Stomach (tissue), 9 donors: ENCODE data around the gene TUBB2B. TPM values are rescaled to one million over a fixed set of nuclear protein-coding genes. Genes with fewer than 3 reads are reported as not detected.

ENCODE experiments used
- DNase-seq, 2 donors: peaks; one replicate each; pipeline versions ENCODE4 v3.0.0 to v3.0.0-alpha.2; 2013 to 2019
- H3K27ac ChIP-seq, 5 donors: fragments of 200-600 bp in 4 of 5; sonication (generic) in 4 of 5; one replicate each; pipeline ENCODE4 v1.5.1; 2013 to 2019; ENCODE audit warnings: mild to moderate bottlenecking in 1 of 5, moderate library complexity in 1 of 5
- H3K27me3 ChIP-seq, 3 donors: fragments of 200-600 bp; sonication (generic); one replicate each; pipeline ENCODE4 v1.5.1; 2017 to 2019; ENCODE audit warnings: mixed run types in 1 of 3
- H3K36me3 ChIP-seq, 4 donors: fragments of 200-600 bp; sonication (generic); 1 replicate in 3 of 4; 2 replicates in 1 of 4; pipeline ENCODE4 v1.5.1; 2016 to 2019
- H3K4me1 ChIP-seq, 4 donors: fragments of 200-600 bp; sonication (generic); one replicate each; pipeline ENCODE4 v1.5.1; 2016 to 2019
- H3K4me3 ChIP-seq, 4 donors: fragments of 200-600 bp; sonication (generic) in 3 of 4; one replicate each; pipeline ENCODE4 v1.5.1; 2016 to 2019; ENCODE audit warnings: mild to moderate bottlenecking in 1 of 4
- H3K9me3 ChIP-seq, 4 donors: fragments of 200-600 bp; sonication (generic); one replicate each; pipeline ENCODE4 v1.5.1; 2016 to 2019
- EP300 ChIP-seq: sonication (generic); formaldehyde crosslinking; IDR thresholded peaks from one replicate; pipeline ENCODE4 v1.6.1; 2017; ENCODE audit warnings: antibody characterized with exemption
- POLR2A ChIP-seq, 4 donors: fragments of 450-650 bp; IDR thresholded peaks; one replicate each; pipeline ENCODE4 v1.6.1; 2016; ENCODE audit warnings: antibody characterized with exemption in 4 of 4, control low read depth in 2 of 4, mild to moderate bottlenecking in 1 of 4, moderate library complexity in 1 of 4
- POLR2AphosphoS5 ChIP-seq, 3 donors: sonication (generic); formaldehyde crosslinking; IDR thresholded peaks; one replicate each; pipeline ENCODE4 v1.6.1; 2016; ENCODE audit warnings: antibody characterized with exemption in 3 of 3
- WGBS, 5 donors: extraction: QIAGEN DNeasy Blood & Tissue Kit in 3 of 5; methylation state at CpG; one replicate each; pipeline versions ENCODE4 v1.1.5 to v1.1.7; 2013 to 2018; 5-methylcytosine and 5-hydroxymethylcytosine counted together
- intact Hi-C: fragments of 100-400 bp; cut with DNase I; formaldehyde crosslinking; loops from one replicate; pipeline ENCODE4 v1.15.1; 2023; ENCODE audit warnings: low total_unique reads
- polyA plus RNA-seq, 3 donors: library from polyadenylated mRNA; stranded (reverse); fragments of 200-250 nt; gene quantifications; one replicate each; pipeline ENCODE4 v1.2.3, GENCODE V29; 2013
- total RNA-seq, 5 donors: library from RNA; depleted of rRNA; stranded (reverse); fragments of >200 nt; gene quantifications; one replicate each; pipeline versions ENCODE4 v1.1.0 to v1.2.3, GENCODE V29; 2014 to 2016
- TF ChIP-seq, protein P1 (sequence below), 7 experiments: fragments of 450-650 bp in 4 of 7; fragments of 200-600 bp in 3 of 7; sonication (generic) in 3 of 7; IDR thresholded peaks; one replicate each; pipeline ENCODE4 v1.5.1; 2016 to 2019; ENCODE audit warnings: antibody characterized with exemption in 7 of 7, control low read depth in 2 of 7, mild to moderate bottlenecking in 1 of 7
- donor health status: healthy with polysubstance abuse.
- donor health status: Bipolar disorder and iron deficiency.
- donor health status: healthy.

The TUBB2B gene
- total and polyA plus RNA-seq, 8 donors = 1.4 to 31.4 (median 4.4) TPM; not detected in 2

- H3K4me1 ChIP-seq = peaks cover 0 to 11% (median 4%) of the 10 kb centered on the region in 4 donors
- intact Hi-C loops = no loop called here
- H3K9me3 ChIP-seq = no peaks in the 10 kb centered on the region
- no peak for DNase-seq
- no peak for TF ChIP-seq POLR2AphosphoS5 (IDR thresholded peaks at IDR 0.05)
- no peak for TF ChIP-seq POLR2A (IDR thresholded peaks at IDR 0.05)
- TF ChIP-seq, protein P1, sequence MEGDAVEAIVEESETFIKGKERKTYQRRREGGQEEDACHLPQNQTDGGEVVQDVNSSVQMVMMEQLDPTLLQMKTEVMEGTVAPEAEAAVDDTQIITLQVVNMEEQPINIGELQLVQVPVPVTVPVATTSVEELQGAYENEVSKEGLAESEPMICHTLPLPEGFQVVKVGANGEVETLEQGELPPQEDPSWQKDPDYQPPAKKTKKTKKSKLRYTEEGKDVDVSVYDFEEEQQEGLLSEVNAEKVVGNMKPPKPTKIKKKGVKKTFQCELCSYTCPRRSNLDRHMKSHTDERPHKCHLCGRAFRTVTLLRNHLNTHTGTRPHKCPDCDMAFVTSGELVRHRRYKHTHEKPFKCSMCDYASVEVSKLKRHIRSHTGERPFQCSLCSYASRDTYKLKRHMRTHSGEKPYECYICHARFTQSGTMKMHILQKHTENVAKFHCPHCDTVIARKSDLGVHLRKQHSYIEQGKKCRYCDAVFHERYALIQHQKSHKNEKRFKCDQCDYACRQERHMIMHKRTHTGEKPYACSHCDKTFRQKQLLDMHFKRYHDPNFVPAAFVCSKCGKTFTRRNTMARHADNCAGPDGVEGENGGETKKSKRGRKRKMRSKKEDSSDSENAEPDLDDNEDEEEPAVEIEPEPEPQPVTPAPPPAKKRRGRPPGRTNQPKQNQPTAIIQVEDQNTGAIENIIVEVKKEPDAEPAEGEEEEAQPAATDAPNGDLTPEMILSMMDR (IDR thresholded peaks at IDR 0.05) = no peak
- no peak for TF ChIP-seq EP300
- H3K36me3 ChIP-seq = no peaks in the 10 kb centered on the region
- H3K27me3 ChIP-seq = peaks cover 0 to 9% (median 0%) of the 10 kb centered on the region in 3 donors
- H3K27ac ChIP-seq = no peak overlapping the region
- WGBS, 5 donors = 72 to 89% (median 83%) methylated on average over 4 of the region's 4 CpGs
- no peak overlapping the region for H3K4me3 ChIP-seq
Measured at GRCh38 chr6:3205913-3206312, 21.5 kb downstream of the TUBB2B start.

GRCh38 chr6:3204921-3205320, 22.5 kb downstream of the TUBB2B start:
- H3K27ac ChIP-seq = no peak overlapping the region
- intact Hi-C loops = no loop called here
- no peak for DNase-seq
- no peaks in the 10 kb centered on the region for H3K36me3 ChIP-seq
- H3K4me1 ChIP-seq = peaks cover 0 to 11% (median 4%) of the 10 kb centered on the region in 4 donors
- TF ChIP-seq, protein P1 (IDR thresholded peaks at IDR 0.05) = no peak
- TF ChIP-seq POLR2AphosphoS5 (IDR thresholded peaks at IDR 0.05) = no peak
- no peak for TF ChIP-seq EP300
- TF ChIP-seq POLR2A (IDR thresholded peaks at IDR 0.05) = no peak
- 92 to 96% (median 93%) methylated on average over 6 of the region's 6 CpGs for WGBS, 5 donors
- peaks cover 0 to 9% (median 0%) of the 10 kb centered on the region in 3 donors for H3K27me3 ChIP-seq
- H3K9me3 ChIP-seq = no peaks in the 10 kb centered on the region
- no peak overlapping the region for H3K4me3 ChIP-seq

DNA sequence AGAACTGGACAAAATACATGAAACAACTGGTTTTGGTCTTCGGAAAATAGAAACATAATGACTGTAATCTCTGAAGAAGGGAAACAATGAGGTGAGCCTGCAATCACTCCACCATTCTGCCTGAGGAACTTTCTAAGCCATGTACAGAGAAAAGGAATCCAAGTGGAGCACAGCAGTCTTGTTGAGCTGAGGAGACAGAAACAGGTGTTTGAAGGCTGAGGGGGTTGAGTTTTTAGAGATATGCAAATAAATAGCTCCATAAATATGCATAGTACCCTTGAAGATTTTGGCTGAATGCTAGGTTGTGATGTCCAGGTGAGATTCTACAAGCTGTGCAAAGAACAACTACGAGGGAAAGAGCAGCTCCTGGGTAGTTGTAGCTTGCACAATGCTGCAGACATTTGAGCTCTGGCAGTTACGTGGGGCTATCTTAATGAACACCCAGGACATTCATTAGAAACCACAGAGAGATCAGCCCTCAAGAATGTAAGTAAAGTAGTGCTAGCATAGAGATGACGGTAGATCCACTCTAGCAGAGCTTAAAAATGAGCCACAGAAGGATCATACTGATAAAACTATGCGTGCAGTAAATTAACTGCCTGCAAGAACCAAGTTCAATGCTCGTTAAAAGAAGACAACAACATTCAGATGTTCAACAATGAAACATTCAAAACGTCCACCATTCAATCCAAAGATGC, 24.3 kb downstream of the TUBB2B start:
- Histone ChIP-seq H3K9me3 (no peaks in the 10 kb centered on the region), H3K36me3 (no peaks in the 10 kb centered on the region), H3K27me3 (peaks cover 0 to 9% (median 0%) of the 10 kb centered on the region in 3 donors), H3K4me1 (peaks cover 0 to under 1% (median 0%) of the 10 kb centered on the region in 4 donors), H3K27ac (no peak overlapping the region), H3K4me3 (no peak overlapping the region)
- intact Hi-C loops = no loop called here
- TF ChIP-seq, protein P1 (IDR thresholded peaks at IDR 0.05) = no peak
- TF ChIP-seq EP300 (no peak), POLR2A (IDR thresholded peaks at IDR 0.05) (no peak), POLR2AphosphoS5 (IDR thresholded peaks at IDR 0.05) (no peak)
- DNase-seq = no peak
- 71 to 79% (median 77%) methylated on average over 7 of the region's 7 CpGs for WGBS, 5 donors

- Histone ChIP-seq H3K9me3 (no peaks in the 10 kb centered on the region), H3K27me3 (peaks cover 0 to 2% (median 0%) of the 10 kb centered on the region in 3 donors), H3K27ac (no peak overlapping the region), H3K4me1 (no peaks in the 10 kb centered on the region), H3K36me3 (no peaks in the 10 kb centered on the region), H3K4me3 (no peak overlapping the region)
- TF ChIP-seq EP300 (no peak), POLR2AphosphoS5 (IDR thresholded peaks at IDR 0.05) (no peak), POLR2A (IDR thresholded peaks at IDR 0.05) (no peak)
- TF ChIP-seq, protein P1 (IDR thresholded peaks at IDR 0.05) = no peak
- 86 to 89% (median 87%) methylated on average over 2 of the region's 2 CpGs for WGBS, 5 donors
- intact Hi-C loops = no loop called here
- DNase-seq = no peak
Measured at GRCh38 chr6:3201388-3201787, 26.1 kb downstream of the TUBB2B start.
